Testis (tissue), 2 donors: ENCODE data around the gene WDR46.

Experiments used
- CTCF ChIP-seq, 3 experiments: fragments of 450-650 bp in 2 of 3; fragments of 200-600 bp in 1 of 3; sonication (generic) in 1 of 3; IDR thresholded peaks; one replicate each; pipeline ENCODE4 v1.5.1; 2016 to 2019; ENCODE audit warnings: antibody characterized with exemption in 3 of 3, mild to moderate bottlenecking in 2 of 3, moderate library complexity in 1 of 3
- POLR2A ChIP-seq: fragments of 450-650 bp; IDR thresholded peaks from one replicate; pipeline ENCODE4 v1.6.1; 2017; ENCODE audit warnings: antibody characterized with exemption, mild to moderate bottlenecking, moderate library complexity

- TF ChIP-seq CTCF (IDR thresholded peaks at IDR 0.05), result no peak
- no peak for TF ChIP-seq POLR2A
These were observed 7.9 kb upstream of the WDR46 start for GRCh38 chr6:33296797-33297405.
